GM18951 (cell line): ENCODE results near the gene KCNV2.

Source experiments
- POLR2A ChIP-seq: IDR thresholded peaks from 4 replicates; pipeline ENCODE4 v1.6.1; 2011; ENCODE audit warnings: mild to moderate bottlenecking; ENCODE audit not compliant: insufficient read length, insufficient read depth; ENCODE audit errors: extremely low read depth
- in situ Hi-C: fragments of 300-500 bp; cut with MboI; formaldehyde crosslinking; loops from one replicate; pipeline ENCODE4 v1.12.0; 2022; ENCODE audit warnings: low sequenced_read_pairs, mixed read lengths, inconsistent platforms; ENCODE audit not compliant: unreplicated experiment

The KCNV2 gene

GRCh38 chr9:2749485-2749884 lies 32.2 kb downstream of the KCNV2 start:
- in situ Hi-C loops, result loop anchor here (25.0 kb wide), 1 partner anchor 612 kb away; no protein-coding TSS in a partner anchor
- TF ChIP-seq POLR2A, result no peak

- in situ Hi-C loops, result no loop called here
- no peak for TF ChIP-seq POLR2A
These were observed 38.0 kb downstream of the KCNV2 start for GRCh38 chr9:2755285-2755684.

GRCh38 chr9:2758162-2758897 lies 41.0 kb downstream of the KCNV2 start:
- in situ Hi-C loops, result no loop called here
- TF ChIP-seq POLR2A, result no peak

GRCh38 chr9:2758898-2759510 lies 41.7 kb downstream of the KCNV2 start:
- in situ Hi-C loops, result no loop called here
- TF ChIP-seq POLR2A, result no peak

GRCh38 chr9:2761424-2761823 lies 44.1 kb downstream of the KCNV2 start:
- no peak for TF ChIP-seq POLR2A
- in situ Hi-C loops, result no loop called here

GRCh38 chr9:2764353-2764752 lies 47.0 kb downstream of the KCNV2 start:
- no peak for TF ChIP-seq POLR2A
- in situ Hi-C loops, result no loop called here

GRCh38 chr9:2765250-2765880 lies 48.1 kb downstream of the KCNV2 start:
- in situ Hi-C loops, result no loop called here
- TF ChIP-seq POLR2A, result no peak

GRCh38 chr9:2767800-2768677 lies 50.7 kb downstream of the KCNV2 start:
- no peak for TF ChIP-seq POLR2A
- in situ Hi-C loops, result no loop called here

GRCh38 chr9:2771087-2771486 lies 53.8 kb downstream of the KCNV2 start:
- in situ Hi-C loops, result no loop called here
- no peak for TF ChIP-seq POLR2A

- in situ Hi-C loops, result no loop called here
- no peak for TF ChIP-seq POLR2A
These were observed 54.4 kb downstream of the KCNV2 start for GRCh38 chr9:2771661-2772060.

GRCh38 chr9:2777454-2777853 lies 60.1 kb downstream of the KCNV2 start:
- no peak for TF ChIP-seq POLR2A
- in situ Hi-C loops, result no loop called here

- in situ Hi-C loops, result no loop called here
- no peak for TF ChIP-seq POLR2A
These were observed 61.5 kb downstream of the KCNV2 start for GRCh38 chr9:2778816-2779215.
